ENCODE data around the gene GALR3.
A peak's percentile ranks its signal among the peaks of the same experiment; 100 is the strongest.
"Not testable (repeated sequence)": the region's sequence is repeated elsewhere in the genome, so short reads cannot be mapped to it uniquely, and the experiment has no call there.

GALR3 gene, protein sequence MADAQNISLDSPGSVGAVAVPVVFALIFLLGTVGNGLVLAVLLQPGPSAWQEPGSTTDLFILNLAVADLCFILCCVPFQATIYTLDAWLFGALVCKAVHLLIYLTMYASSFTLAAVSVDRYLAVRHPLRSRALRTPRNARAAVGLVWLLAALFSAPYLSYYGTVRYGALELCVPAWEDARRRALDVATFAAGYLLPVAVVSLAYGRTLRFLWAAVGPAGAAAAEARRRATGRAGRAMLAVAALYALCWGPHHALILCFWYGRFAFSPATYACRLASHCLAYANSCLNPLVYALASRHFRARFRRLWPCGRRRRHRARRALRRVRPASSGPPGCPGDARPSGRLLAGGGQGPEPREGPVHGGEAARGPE

DNA sequence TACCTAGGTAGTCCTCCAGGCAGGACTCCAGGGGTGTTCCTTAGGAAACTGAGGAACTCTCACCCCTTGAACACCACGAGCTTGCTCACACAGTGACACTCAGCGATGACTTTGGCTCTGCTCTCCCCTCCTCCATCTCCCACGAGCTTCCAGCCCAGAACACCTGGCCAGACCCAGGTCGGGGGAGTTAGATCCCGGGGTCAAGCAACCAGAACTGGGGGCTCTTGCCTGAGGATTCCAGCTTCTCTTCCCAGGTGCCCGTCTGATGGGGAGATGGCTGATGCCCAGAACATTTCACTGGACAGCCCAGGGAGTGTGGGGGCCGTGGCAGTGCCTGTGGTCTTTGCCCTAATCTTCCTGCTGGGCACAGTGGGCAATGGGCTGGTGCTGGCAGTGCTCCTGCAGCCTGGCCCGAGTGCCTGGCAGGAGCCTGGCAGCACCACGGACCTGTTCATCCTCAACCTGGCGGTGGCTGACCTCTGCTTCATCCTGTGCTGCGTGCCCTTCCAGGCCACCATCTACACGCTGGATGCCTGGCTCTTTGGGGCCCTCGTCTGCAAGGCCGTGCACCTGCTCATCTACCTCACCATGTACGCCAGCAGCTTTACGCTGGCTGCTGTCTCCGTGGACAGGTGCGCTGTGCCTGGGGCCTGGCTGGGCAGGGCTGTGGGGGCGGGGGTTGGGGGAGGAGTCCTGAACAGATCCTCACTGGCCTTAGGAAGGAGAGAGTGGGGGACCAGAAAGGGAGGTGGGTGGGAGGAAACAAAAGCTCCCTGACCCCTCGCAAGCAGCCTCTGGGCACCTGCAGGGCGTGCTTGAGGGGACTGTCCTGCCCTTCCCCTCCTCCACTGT is at the start of gene GALR3:
Gene GALR3, plus strand, starts transcription at position 249 of the 852 bp plus-strand sequence. Its CDS starts 25 bp downstream, at position 274.
- DNase-seq, result no peak

DNA sequence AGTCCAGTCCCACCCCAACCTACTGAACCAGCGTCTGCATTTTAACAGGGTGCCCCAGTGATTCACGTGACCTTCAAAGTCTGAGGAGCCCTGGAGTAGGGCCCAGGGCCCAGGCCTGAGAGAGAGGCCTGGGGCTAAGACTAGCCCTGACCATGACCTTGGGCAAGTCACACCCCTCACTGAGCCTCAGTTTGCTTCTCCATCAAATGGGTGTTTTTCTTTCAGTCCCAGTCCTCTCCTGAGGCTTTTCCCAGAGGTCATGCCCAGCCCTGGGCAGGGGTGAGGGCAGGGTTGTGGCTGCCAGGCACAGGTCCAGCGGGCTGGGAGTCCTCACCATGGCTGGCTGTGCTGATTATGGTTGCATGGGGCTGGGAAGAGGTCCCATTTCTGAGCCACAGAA is 48.5 kb upstream of the GALR3 start:
- no peak for DNase-seq

DNA sequence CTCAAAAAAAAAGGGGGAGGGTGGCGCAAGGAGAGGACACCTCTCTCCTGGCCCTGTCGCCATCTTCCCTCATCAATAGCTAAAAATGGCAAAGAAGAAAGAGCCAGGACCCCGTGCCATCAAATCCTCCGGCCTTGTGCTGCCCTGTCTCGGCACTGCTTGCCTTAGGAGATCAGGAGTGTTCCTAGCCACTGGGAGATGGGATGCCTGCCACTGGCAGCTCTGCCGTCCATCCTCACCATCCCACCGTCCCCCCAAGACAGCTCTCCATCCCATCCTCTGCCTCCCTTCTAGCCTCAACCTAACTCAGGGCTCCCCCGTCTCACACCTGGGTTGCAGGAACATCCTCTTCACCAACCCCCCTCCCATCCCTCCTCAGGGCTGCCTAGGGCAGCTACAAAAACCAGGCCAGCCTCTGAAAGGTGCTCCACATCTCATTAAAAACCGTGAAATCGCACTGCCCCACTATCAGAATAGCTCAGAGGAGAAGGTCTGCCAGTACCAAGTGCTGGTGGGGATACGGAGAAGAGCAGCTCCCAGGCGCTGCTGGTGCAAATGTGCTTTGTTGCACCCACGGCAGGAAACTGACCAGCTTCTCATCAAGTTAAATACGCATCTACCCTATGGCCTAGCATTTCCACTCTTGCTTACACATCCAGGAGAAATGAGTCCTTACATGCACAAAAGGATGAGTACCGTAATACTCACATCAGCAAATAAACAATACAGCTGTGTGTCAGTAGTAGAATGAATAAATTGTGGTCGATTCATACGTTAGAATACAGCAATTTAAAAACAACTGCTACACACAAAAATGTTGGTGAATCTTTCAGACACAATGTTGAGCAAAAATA is 47.2 kb upstream of the GALR3 start:
- no peak for DNase-seq

DNA sequence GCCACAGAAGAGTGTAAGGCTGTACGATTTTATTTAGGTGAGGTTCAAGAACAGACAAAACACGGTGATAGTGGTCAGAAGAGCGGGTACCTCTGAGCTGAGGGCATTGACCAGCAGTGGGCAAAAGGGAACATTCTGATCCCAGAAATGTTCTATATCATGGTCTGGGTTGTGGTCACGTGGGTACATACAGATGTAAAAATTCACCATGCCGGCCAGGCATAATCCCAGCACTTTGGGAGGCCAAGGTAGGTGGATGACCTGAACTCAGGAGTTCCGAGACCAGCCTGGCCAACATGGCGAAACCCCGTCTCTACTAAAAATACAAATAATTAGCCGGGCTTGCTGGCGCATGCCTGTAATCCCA is 46.6 kb upstream of the GALR3 start:
- no peak for DNase-seq

DNA sequence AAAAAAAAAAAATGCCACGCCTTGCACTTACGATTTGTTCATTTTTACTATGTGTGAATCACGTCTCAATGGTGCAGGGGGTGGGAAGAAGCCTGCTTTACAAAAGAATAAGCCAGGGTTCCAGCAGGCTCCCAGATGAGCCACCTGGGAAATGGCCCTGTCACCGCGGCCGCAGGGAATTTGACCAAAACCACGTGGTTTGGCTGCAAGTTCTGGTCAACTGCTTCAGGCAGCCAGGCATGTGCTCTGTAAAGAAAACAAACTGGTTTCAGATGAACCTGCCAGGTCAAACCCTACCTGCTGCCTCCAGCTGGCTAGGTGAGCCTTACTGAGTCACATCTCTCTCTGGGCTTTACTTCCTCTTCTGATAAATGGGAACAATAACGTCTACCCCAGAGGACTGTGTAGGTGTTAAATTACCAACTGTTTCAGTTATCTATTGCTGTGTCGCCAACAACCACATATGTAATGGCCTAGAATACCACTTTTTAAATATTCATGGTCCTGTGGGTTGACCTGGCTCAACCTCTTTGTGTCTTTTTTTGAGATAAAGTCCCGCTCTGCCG is 46.0 kb upstream of the GALR3 start:
- DNase-seq, result no peak

DNA sequence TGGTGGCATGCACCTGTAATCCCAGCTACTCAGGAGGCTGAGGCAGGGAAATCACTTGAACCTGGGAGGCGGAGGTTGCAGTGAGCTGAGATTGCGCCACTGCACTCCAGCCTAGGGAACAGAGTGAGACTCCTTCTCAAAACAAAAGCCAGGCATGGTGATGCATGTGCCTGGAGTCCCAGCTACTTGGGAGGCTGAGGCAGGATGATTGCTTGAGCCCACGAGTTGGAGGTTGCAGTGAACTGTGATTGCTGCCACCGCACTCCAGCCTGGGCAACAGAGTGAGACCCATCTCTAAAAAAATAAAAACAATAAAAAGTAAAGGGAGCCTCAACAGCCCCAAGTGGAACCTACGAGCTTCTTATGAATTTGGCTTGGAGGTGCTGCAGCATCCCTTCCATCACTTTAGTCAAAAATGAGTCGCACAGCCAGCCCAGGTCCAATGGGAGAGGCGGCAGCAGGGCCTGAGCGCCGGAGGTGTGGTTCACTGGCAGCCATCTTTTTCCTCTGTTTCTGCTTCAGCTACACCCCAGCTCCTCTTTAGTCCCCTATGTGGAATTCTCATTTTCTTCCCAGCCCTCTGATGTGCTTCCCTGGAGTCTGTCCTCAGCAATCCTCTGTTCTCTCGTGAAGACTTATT is 44.7 kb upstream of the GALR3 start:
- DNase-seq, result no peak

DNA sequence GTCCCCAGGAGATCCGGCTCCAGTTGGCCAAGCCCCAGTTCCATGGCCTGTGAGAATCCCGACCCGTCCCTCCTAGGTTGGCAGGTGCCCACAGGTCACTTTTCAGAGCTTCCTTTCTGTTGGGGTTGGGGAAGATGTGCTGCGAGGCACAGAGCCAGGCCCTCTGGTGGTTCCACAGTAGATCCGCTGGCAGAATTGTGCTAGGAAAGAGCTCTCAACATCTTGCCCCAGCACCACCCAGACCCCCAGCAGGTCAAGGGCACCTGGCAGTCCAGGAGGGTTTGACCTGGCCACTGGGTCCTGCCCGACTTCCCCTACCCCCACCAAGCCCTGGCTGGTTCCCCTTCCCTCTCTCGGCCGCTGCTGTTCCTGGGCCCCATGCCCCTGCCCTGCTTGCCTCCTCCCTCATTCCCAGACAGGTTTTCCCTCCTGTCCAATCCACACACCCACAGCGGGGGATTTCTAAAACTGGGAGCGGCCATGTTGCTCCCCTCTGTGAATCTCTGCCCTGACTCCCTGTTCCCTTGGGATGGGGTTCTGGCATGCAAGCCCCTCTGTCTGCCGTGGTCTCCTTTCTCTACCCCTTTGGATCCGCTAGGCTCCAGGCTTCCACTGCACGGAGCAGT is 41.6 kb upstream of the GALR3 start:
- no peak for DNase-seq

DNA sequence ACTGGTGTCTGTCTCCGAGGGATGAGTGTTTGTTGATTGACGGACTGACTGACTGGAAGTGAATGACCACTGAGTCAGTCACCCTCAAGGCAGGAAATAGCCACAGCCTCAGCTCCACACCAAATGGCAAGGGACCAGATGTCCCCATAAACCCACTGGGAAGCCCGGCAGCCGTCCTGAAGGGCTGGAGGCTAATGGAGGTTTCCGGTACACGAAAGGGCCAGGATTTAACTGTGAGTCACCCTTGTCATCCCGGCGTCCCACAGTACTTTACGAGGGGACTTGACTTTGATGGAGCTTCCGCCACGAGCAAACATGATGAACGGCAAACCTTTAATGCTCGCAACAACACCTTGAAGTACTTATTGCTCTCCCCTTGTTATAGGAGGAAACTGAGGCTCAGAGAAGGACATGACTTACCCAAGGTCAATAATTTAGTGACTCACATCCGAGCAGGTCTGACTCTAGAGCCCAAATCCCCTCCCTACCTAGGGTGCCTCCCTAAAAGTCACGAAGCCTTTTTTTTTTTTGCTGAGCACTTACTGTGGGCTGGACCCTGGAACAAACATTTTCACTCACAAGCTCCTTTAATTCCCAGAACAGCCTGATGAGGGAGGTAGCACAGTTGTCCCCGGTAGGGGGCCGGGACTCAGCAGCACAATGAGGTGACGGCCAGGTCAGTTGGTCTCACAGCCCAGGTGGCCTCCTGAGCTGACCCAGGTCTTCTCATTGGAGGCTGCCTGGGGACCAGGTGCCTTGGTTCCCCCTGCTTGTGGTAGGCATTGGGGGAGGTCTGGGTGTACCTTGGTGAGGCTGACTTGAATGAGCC is 40.6 kb upstream of the GALR3 start:
- DNase-seq, result no peak

DNA sequence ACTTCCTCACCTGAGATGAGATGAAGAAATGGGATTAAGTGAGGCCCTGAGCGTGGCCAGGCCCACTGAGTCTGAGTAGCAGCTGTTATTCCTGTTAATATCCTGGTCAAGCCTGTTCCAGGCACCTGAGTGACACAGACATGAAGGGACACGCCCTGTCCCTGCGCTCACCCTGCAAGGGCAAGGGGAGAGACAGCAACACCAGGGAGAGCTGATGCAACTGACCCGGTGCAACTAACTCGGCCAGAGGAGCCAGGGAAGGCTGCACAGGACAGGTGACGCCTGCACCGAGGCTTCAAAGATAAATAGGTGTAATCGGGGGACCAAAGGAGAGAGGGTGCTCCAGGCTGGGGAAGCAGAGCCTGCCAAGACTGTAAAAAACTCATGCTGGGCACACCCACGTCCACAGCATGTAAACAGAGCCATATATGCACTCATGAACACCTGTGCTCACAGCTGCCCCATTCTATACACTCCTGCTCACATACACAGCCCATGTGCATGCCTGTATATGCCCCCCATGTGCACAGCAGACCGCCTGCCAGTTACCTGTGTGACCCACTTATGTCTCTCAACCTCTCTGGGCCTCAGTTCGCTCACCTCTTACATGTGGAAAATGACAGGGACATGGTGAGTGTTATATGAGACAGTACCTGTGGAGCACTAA is 38.2 kb upstream of the GALR3 start:
- no peak for DNase-seq

DNA sequence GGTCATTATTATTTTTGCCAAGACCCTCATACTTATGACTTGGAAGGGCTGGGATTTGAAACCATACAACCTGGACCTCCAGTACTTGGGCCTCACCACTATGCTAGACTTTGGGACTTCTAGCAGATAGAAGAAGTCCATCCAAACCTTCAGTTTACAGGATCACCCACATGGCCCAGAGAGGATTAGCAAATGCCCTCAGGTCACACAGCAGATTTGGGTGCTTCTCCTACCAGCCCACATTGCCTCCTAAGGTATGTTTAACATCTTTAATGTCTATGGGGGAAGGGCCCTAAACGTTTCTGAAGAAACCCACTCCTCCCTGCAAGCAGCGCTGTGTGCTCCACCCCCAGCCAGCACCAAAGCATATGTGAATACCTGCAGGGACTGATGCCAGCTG is 32.9 kb upstream of the GALR3 start:
- DNase-seq, result no peak

DNA sequence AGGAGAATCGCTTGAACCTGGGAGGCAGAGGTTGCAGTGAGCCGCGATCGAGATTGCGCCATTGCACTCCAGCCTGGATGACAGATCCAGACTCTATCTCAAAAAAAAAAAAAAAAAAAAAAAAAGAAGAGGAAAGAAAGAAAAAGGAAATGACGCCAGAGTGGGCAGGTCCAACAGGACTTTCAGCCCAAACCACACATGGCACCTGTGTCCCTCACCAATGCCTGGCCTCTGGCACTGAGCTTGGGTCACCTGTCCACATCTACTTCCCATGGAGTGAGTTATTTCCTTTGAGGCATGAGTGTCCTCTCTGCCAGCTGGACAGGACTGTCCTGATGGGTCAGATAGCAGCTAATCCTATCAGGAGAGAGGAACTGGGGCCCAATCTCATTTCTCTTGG is 30.7 kb upstream of the GALR3 start:
- no peak for DNase-seq

DNA sequence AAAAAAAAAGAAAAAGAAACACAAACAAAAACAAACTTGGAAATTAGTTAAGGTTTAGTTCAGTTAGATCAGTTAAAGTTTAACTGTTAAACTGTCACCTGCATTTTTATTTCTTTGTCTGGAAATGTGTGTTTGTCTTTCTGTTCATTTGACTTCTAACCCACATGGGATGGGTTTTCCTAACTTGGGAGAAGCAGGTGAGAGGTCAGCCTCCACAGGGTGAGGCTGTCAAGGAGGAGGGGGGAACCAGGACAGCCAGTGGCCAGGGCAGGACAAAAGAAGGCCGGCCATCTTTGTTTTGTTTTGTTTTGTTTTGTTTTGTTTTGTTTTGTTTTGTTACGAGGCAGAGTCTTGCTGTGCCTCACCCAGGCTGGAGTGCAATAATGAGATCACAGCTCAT is 28.8 kb upstream of the GALR3 start:
- DNase-seq, result no peak

DNA sequence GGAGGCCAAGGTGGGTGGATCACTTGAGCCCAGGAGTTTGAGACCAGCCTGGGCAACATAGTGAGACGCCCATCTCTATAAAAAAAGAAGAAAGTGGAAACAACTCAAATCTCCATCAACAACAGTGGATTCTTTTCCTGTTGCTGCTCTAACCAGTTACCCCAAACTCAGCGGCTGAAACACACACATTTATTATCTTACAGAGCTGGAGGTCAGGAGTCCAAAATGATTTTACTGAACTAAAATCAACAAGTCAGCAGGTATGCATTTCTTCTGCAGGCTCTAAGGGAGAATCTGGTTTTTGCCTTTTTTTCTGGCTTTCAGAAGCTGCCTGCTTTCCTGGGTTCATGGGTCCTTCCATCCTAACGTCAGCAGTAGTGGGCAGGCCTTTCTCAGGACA is 27.1 kb upstream of the GALR3 start:
- no peak for DNase-seq

DNA sequence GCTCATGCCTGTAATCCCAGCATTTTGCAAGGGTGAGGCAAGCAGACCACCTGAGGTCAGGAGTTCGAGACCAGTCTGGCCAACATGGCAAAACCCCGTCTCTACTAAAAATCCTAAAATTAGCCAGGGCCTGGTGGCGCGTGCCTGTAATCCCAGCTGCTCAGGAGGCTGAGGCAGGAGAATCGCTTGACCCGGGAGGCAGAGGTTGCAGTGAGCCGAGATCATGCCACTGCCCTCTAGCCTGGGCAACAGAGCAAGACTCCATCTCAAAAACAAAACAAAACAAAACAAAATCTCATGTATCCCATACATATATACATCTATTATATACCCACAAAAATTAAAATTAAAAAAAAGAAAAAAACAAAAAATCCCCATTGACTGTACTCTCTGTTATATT is 25.9 kb upstream of the GALR3 start:
- not testable (repeated sequence) for DNase-seq

DNA sequence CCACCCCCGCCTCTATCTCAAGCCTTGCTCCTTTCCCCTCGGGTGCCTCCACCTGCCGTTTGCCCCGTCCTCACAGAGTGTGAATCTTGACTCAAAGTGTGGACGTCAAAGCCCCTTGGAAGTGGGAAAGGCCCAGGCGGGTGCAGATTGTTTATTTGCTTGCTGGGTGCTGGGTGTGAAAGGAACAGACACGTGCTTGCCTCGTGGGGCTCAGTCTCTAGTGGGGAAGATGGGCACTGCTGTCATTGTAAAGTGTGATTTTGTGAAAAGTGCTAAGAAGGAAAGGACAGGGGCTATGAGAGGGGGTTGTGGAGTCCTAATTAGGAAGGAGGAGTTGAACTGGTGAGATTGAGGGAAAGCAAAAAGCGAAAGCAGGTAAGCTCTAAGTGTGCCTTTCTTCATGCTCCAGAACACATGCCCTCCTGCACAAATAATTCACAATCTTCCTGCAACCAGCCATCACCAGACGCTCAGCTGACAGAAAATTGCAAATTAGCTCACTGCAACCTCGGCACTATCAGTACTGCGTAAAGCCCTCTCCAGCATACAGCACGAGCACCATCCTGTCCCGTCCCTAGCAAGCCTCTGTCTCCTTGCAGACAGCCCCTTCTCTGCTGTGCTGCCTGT is 25.2 kb upstream of the GALR3 start:
- DNase-seq, result no peak

DNA sequence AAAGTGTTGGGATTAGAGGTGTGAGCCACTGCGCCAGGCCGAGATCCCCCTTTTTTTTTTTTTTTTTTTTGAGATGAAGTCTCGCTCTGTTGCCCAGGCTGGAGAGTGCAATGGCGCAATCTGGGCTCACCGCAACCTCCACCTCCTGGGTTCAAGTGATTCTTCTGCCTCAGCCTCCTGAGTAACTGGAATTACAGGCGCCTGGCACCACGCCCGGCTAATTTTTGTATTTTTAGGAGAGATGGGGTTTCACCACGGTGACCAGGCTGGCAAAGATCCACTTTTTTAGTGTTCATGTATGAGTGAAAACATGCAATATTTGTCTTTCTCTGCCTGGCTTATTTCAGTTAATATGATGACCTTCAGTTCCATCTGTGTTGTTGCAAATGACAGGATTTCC is 23.2 kb upstream of the GALR3 start:
- DNase-seq, result not testable (repeated sequence)

DNA sequence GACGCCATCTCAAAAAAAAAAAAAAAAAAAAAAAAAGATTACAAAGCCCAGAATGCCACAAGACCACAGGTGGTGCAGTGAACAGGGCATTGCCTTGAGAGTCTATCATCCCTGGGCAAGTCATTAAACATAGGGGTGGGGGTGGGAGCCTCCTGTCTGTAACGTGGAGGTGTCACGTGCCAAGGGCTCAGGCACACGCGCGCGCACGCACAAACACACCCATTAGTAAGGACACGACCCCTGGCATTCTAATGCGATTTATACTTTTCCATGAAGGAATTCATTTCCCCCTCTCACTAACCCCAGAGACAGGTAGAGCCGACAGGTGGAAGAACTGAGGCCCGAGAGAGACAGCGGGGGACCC is 21.3 kb upstream of the GALR3 start:
- DNase-seq, result no peak

DNA sequence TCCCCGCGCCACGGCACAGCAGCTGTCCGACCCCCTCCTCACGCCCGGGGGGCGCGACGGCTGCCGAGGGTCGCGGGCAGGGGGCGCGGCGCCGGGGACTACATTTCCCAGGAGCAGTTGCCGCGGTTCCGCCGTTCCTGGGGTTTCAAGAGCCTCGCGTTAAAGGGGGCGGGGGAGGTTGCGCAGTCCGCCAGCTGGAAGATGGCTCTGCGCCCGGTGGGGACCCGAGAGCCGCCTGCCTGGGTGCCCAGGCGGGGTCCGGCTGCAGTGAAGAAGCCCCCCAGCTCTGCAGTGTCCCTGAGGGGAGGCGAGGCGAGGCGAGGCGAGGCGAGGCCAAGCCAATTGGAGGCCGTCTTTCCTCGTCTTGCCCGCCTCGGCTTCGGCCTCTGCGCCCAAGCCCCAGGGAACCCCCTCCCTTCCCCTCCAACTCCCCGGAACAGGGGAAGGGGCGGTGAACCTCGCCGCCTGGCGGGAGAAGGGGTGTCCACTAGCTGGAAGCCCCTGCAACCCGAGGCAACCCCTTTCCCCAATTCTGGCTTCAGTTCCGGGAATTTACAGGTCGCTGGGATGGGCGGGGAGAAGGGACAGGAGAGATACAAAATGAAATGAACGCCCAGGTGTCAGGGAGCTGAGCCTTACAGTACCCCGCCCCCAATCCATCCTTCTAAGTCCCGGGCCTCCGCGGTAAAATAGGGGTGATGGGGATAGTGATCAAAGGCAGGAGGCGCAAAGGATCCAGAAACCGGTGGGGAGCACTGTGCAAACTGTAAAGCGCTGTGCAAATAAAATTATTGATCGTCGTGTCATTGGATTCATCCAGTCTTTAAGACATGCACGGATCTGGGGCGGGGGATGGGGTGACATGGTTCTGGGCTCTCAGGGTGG is 20.6 kb upstream of the GALR3 start:
- DNase-seq, result peak; percentile 94

DNA sequence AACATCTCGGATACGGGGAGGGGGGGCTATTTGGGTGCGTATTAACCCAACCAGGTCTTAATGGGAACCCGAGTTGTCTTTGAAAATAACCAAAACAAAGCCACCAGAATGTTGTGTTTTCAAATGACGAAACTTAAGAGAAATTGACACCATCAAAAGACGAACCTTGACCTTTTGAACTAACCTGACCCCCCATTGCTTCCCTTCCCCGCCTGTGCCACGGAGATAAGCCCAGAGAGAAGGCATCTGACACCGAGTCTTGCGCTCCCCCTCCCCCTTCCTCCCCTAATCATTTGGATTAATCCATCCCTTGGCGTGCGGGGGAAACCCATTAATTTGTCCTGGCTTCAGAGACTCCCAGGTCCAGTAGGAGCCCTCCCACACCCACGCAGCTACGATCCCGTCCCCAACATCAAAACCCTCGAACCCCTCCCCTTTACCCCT is 20.0 kb upstream of the GALR3 start:
- DNase-seq, result no peak

Data from retina (tissue), 1 donor.